ENCODE results near the gene MED26.

The MED26 gene

DNA sequence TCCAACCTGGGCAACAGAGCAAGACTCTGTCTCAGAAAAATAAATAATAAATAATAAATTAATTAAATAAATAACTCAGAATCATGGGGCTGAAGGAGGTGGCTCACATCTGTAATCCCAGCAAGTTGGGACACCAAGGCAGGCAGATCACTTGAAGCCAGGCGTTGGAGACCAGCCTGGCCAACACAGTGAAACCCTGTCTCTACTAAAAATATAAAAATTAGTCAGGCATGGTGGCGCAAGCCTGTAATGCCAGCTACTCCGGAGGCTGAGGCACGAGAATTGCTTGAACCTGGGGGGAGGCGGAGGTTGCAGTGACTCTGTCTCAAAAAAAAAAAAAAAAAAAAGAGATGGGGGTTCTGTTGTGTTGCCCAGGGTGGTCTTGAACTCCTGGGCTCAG, 40.2 kb upstream of the MED26 start:
- no peak for DNase-seq (ENCODE audit: low spot score)
- in situ Hi-C loops (cut with MboI; ENCODE audit: low pct_unique_long_range_greater_than_20kb, low sequenced_read_pairs, unreplicated experiment) = no loop called here
- TF ChIP-seq, protein P1, sequence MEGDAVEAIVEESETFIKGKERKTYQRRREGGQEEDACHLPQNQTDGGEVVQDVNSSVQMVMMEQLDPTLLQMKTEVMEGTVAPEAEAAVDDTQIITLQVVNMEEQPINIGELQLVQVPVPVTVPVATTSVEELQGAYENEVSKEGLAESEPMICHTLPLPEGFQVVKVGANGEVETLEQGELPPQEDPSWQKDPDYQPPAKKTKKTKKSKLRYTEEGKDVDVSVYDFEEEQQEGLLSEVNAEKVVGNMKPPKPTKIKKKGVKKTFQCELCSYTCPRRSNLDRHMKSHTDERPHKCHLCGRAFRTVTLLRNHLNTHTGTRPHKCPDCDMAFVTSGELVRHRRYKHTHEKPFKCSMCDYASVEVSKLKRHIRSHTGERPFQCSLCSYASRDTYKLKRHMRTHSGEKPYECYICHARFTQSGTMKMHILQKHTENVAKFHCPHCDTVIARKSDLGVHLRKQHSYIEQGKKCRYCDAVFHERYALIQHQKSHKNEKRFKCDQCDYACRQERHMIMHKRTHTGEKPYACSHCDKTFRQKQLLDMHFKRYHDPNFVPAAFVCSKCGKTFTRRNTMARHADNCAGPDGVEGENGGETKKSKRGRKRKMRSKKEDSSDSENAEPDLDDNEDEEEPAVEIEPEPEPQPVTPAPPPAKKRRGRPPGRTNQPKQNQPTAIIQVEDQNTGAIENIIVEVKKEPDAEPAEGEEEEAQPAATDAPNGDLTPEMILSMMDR (IDR thresholded peaks at IDR 0.05; ENCODE audit: extremely low read depth, insufficient read depth, missing control alignments) = no peak

DNA sequence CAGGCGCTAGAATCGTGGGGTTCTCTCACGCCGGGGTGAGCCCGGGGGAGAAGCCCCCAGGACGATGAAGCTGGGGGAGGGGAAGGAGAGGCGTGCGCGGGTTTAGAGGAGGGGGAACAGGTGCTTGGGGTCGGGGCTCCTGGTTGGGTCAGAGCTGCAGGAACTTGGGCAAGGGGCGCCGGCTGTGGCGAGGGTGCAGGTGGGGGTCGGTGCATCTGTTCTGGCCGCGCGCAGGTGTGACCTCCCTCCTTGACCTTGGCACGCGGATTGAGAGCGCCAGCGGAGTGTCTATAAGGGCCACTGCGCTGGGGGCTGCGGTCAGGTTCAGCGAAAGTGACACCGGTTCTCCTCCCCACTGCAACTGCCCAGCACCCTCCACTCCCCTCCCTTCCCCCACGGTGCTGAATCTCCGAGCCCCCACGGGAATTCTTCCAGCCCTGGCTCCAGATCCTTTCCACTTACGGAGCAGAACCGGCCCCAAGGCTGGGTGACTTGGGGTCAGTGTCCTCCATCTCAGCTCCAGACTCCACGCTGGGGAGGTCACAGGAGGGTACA, 33.6 kb upstream of the MED26 start:
- DNase-seq (ENCODE audit: low spot score) = peak; percentile 40
- TF ChIP-seq, protein P1 (IDR thresholded peaks at IDR 0.05; ENCODE audit: extremely low read depth, insufficient read depth, missing control alignments) = no peak
- in situ Hi-C loops (cut with MboI; ENCODE audit: low pct_unique_long_range_greater_than_20kb, low sequenced_read_pairs, unreplicated experiment) = no loop called here

DNA sequence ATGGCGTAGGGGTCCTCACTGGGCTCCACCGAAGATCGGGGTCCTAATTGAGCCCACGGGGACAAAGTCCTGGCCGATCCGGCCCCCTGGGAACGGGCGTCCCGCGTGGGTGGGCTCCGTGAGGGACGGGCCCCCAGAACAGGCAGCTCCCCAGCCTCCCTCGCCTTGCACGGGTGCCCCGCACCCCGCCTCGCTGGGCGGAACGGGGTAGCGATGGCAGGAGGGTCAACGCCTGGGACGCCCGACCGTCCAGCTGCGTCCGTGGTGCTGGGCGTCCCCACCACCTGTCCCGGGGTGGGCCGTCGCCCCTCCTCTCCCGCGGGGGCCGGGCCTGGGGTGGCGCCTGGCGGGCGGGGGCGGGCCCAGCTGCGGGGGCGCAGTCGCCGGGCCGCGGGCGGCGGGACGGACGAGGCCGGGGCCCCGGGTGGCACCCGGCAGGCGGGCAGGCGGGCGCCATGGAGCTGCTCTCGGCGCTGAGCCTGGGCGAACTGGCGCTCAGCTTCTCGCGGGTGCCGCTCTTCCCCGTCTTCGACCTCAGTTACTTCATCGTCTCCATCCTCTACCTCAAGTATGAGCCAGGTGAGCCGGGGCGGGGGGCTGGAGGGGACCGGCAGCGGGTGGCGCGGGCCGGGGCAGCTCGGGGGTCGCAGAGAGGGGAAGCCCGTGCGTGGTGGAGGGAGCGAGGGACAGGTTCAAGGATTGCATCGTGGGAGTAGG, 32.9 kb upstream of the MED26 start, which contains the start of gene TMEM38A:
TMEM38A (plus strand) TSS at position 377 of the 717 bp plus-strand sequence; CDS start at position 456, 79 bp downstream.
- in situ Hi-C loops (cut with MboI; ENCODE audit: low pct_unique_long_range_greater_than_20kb, low sequenced_read_pairs, unreplicated experiment) = no loop called here
- peak; percentile 76 for DNase-seq (ENCODE audit: low spot score)
- TF ChIP-seq, protein P1 (IDR thresholded peaks at IDR 0.05; ENCODE audit: extremely low read depth, insufficient read depth, missing control alignments) = no peak

DNA sequence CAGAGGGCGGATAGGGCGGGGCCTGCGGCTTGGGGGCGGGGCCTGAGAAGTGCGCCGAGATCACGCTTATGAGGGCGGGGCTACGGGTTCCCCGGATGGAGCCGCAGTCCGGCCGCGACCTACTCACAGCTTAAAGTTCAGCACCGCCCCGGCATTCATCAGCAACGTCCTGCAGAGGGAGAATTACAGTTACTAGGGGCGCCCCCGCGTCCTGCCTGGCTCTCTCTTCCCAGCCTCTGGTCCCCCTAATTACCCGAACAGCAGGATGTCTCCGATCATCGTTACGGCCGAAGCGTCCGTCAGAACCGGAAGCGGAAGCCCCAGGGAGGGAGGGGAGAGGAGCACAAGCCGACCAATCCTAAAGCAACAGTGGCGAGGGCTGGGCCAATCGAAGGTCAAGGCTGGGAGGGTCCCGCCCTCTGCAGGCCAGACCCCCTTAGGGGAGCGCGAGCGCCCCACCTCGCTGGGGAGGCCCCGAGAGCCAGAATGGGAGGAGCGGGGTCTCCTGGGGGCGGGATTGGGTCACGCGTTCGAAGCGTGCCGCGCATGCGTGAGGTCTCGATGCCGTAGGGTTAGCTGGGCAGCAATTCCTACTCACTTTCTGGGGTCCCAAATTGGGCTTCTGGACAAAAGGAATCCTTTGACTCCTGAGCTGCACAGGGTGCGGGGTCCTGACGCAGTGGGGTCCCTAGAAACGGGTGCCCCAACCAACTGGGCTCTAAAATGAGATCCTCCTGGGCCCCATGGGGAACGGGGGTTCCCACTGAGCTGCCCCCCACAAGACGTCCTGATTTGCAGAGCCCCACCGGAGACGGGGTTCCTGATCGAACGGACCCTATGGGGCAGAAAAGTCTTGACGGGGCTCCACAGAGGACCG, 32.1 kb upstream of the MED26 start, which contains the start of gene SMIM7:
SMIM7 (minus strand) TSS at position 313 of the 877 bp plus-strand sequence; CDS start at position 279, 34 bp downstream.
- peak; percentile 98 for DNase-seq (ENCODE audit: low spot score)
- in situ Hi-C loops (cut with MboI; ENCODE audit: low pct_unique_long_range_greater_than_20kb, low sequenced_read_pairs, unreplicated experiment) = no loop called here
- TF ChIP-seq, protein P1 (IDR thresholded peaks at IDR 0.05; ENCODE audit: extremely low read depth, insufficient read depth, missing control alignments) = peak; percentile 38

DNA sequence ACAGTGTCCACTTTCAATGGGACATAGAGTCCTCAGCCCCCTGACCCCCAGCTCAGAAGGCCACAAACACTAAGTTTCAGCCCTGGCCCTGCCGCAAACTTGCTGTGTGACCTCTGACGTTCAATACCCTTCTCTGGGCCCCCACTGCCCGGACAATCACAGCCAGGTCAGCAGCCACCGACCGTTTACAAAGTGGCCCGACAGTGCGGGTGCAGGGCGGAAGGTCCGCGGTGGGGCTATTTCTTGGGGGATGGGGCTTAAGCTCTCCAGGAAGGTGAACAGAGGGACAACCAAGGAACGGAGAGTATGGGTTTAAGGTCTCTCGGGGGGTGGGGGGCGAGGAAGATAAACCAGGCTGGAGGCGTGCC, 31.4 kb upstream of the MED26 start:
- TF ChIP-seq, protein P1 (IDR thresholded peaks at IDR 0.05; ENCODE audit: extremely low read depth, insufficient read depth, missing control alignments) = no peak
- no peak for DNase-seq (ENCODE audit: low spot score)
- in situ Hi-C loops (cut with MboI; ENCODE audit: low pct_unique_long_range_greater_than_20kb, low sequenced_read_pairs, unreplicated experiment) = no loop called here

DNA sequence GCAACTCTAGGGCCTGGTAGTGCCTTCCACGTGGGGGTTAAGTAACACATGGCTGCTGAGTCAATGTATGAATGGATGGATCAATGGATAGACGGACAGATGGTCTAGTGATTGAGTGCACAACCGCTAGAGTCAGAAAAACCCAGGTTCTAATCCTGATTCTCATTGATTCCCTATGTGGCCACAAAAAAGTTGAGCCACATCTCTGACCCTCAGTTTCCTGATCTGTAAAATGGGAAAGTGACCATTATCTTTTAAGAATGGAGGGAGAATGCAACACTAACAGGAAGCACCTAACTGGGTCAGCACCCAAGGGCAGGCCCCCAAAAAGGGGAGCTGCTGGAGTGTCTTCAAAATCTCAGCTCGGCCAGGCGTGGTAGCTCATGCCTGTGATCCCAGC, 29.4 kb upstream of the MED26 start:
- TF ChIP-seq, protein P1 (IDR thresholded peaks at IDR 0.05; ENCODE audit: extremely low read depth, insufficient read depth, missing control alignments) = no peak
- in situ Hi-C loops (cut with MboI; ENCODE audit: low pct_unique_long_range_greater_than_20kb, low sequenced_read_pairs, unreplicated experiment) = no loop called here
- no peak for DNase-seq (ENCODE audit: low spot score)
